HL-60/S4 treated with phorbol 12-myristate 13-acetate at 8.2 ng/mL for 4 days and 3 days (cell line): ENCODE results near the gene DBN1.
"Not testable (repeated sequence)": the region's sequence is repeated elsewhere in the genome, so short reads cannot be mapped to it uniquely, and the experiment has no call there.

ENCODE experiments used
- in situ Hi-C: fragments of 300-500 bp; cut with MboI; formaldehyde crosslinking; loops from 2 replicates; pipeline ENCODE4 v1.15.0; 2022; ENCODE audit warnings: low sequenced_read_pairs

The DBN1 gene

GRCh38 chr5:177491983-177492746 is 18.7 kb upstream of the DBN1 start:
- in situ Hi-C loops: no loop called here

GRCh38 chr5:177491429-177491945 is 18.1 kb upstream of the DBN1 start:
- in situ Hi-C loops: no loop called here

- in situ Hi-C loops: no loop called here
These were observed 17.6 kb upstream of the DBN1 start for GRCh38 chr5:177490992-177491391.

- in situ Hi-C loops: no loop called here
These were observed 17.0 kb upstream of the DBN1 start for GRCh38 chr5:177490311-177490991.

- in situ Hi-C loops: no loop called here
These were observed 15.8 kb upstream of the DBN1 start for GRCh38 chr5:177489119-177489716.

DNA sequence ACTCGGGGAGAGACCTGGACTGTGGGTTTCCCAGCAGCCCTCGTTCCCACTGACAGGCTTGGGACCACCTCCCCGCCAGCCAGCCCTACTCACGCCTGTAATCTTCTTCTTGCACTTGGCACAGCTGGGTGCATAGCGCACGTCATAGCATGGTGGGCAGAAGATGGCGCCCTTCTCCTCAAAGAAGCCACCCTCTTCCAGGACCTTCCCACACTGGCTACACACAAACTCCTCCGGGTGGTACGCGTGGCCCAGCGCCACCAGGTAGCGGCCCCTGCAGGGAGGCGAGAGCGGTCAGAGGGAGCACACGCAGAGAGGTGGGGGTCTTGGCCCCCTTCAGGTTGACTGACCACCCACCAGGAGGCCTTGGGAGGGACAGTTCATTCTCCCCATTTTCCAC is 14.5 kb upstream of the DBN1 start:
- in situ Hi-C loops: no loop called here

DNA sequence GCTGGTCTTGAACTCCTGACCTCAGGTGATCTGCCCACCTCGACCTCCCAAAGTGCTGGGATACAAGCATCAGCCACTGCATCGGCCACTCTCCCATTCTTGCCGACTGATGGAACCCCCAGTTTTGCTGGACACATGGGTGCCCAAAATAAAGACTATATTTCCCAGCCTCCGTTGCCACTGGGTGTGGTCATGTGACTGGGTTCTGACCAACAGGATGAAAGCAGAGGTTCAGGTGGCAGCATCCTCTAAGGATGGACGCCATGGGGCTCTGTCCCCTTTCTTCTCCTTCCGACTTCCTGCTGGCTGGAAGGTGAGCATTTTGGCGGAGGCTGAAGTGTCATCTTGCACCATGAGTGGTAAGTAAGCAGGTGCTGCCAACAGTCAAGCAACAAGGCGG is 13.7 kb upstream of the DBN1 start:
- in situ Hi-C loops: no loop called here

GRCh38 chr5:177486256-177486655 is 12.8 kb upstream of the DBN1 start:
- in situ Hi-C loops: no loop called here

DNA sequence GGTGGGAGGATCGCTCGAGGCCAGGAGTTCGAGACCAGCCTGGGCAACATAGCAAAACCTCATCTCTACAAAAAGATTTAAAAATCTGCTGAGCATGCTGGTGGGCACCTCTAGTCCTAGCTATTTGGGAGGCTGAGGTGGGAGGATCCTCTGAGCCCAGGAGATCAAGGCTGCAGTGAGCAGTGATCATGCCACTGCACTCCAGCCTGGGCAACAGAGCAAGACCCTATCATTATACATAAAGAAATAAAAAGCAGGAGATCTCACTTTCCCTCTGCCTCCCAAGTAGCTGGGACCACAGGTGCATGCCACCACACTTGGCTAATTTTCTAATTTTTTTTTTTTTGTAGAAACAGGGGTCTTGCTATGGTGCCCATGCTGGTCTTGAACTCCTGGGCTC is 12.3 kb upstream of the DBN1 start:
- in situ Hi-C loops: not testable (repeated sequence)

- in situ Hi-C loops: no loop called here
These were observed 11.6 kb upstream of the DBN1 start for GRCh38 chr5:177484902-177485549.

DNA sequence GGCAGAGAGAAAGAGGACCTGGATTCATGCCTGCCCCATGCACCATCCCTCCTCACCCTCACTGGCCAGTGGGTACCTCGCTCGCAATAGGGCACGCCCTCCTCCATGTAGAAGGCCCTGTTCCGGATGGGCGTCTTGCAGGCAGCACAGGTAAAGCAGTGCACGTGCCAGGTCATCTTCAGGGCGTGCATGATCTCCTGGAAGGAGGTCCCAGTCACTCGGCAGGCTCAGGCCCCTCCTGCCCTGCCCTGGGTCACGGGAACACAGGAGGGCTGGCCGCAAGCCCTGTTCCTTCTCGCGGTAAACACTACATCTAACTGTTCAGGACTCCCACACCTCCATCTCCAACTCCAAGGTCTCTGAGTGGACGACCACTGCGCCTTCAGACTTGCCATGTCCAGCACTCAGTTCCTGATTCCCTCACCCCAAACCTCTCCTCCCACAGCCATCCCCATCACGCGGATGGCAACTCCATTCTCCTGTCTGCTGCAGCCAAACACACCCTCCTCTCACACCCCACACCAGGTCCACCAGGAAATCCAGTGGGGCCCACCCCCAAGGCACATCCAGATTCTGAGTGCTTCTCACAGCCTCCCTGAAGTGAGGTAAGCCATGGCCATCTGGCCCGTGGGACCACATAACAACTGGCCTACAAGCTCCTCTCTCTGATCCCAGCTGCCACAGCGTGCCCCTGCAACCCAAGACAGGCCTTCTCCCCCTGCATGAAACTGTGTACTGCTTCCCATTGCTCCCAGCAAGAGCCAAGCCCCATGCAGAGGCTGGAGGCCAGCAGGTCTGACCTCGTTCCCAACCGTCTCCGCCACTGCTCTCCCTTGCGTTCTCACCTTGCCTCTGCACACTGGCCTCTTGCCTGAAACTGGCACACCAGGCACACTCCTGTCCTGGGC is 10.8 kb upstream of the DBN1 start:
- in situ Hi-C loops: no loop called here

DNA sequence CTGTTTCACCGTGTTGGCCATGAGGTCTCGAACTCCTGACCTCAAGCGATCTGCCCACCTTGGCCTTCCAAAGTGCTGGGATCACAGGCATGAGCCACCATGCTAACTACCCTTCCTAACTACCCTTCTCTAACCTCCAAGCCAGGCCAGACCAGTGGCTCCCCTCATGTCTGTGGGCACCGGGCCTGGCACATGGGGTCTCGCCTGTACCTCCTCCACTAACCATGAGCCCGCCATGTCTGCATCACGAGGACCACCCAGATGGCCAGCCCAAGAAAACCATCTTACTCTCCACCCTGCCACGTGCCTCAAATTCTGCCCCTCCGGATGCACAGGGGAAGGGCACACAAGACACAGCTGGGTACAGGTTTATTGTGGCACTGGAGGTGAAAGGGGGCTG is 9.6 kb upstream of the DBN1 start:
- in situ Hi-C loops: no loop called here

DNA sequence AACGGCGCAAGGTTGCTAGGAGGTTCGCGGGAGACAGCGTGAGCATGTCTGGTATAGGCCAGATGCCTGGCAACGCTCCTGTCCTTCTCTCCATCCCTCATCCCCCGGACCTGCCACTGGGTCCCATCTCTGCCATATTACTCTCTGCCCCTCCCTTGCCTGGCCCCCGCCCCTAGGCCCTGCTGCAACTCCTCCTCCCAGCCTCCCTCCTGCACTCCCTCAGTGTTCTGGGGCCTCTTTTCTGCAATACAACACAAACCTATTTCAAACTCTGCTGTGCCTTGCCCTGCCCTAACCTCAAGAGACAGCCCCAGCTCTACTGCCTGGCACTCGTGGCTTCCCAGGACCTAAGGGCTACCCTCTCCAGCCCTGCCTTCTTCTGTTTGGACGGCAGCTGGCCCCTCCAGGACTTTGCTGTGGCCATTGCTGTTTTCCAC is 8.9 kb upstream of the DBN1 start:
- in situ Hi-C loops: no loop called here

DNA sequence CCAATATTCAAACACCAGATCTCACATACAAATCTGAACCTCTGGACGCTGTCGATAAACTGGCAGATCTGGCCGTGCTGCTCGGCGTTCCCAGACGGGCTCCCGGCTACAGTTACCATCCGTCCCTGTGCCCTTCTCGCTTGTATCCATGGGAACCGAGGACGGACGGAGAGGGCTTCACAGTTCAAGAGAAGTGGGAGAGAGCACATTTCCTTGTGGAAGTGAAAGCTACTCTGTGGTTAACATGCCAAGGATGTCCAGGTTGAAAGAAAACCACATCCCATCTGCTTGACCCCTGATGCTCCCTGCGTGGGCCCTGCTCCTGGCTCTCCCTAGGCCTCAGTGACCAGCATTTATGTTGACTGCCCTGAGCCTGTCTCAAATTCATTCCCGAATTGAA is 6.3 kb upstream of the DBN1 start:
- in situ Hi-C loops: no loop called here

GRCh38 chr5:177478711-177479646 is 5.5 kb upstream of the DBN1 start:
- in situ Hi-C loops: no loop called here

DNA sequence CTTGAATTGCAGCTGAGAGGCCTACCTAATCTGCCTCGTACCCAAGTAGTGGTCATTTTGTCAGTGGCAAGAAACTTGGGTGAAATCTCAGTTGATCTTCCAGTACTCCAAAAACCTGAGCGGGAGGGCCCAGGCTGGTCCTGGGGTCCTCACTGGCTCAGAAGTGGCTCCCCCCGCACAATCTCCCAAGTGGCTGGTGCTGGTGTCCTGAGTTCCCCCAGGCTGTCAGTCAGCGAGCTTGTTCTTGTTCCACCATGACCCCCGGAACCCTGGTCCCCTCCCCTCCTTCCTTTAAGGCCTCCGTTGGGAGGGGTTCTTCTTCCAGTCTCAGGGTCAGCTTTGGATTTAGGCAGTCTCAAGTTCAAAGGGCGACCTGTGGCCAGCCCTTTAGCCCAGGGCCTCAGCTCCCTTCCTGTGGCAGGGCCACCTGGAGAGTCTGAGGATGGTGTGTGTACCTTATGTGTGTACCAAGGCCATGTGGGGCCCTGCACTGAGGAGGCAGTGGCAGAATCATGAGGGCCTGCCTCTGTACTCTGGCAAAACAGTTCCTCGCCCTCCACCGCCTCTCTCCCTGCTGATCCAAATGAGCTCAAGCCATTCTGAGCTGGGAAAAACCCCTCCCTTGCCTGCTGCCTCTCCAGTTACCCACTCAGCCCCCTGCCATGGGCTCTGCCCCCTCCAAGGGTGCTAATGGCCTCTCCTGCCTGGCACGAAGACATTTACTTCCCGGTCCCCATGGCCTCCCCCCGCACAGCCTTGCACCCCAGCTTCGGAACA is 4.5 kb upstream of the DBN1 start:
- in situ Hi-C loops: no loop called here

- in situ Hi-C loops: no loop called here
These were observed 3.2 kb upstream of the DBN1 start for GRCh38 chr5:177476531-177477233.
